WERI-Rb-1 (cell line): ENCODE results near the gene MLX.

Experiments
- DNase-seq: peaks from one replicate; pipeline ENCODE4 v3.0.0-alpha.2; 2020
- H3K27ac ChIP-seq: fragments of 250-450 bp; sonication (Bioruptor Pico); 2 replicates; pipeline ENCODE4 v1.5.1; 2020; ENCODE audit warnings: mild to moderate bottlenecking, moderate library complexity
- H3K27me3 ChIP-seq: fragments of 250-450 bp; sonication (Bioruptor Pico); 2 replicates; pipeline ENCODE4 v1.5.1; 2021; ENCODE audit warnings: mild to moderate bottlenecking, low read depth, moderate library complexity; ENCODE audit not compliant: insufficient read depth, severe bottlenecking
- H3K36me3 ChIP-seq: fragments of 250-450 bp; sonication (Bioruptor Pico); 2 replicates; pipeline ENCODE4 v1.5.1; 2020; ENCODE audit warnings: mild to moderate bottlenecking, moderate library complexity
- H3K4me3 ChIP-seq: 2 replicates; pipeline ENCODE4 v1.5.1; 2011; ENCODE audit warnings: low read depth, mild to moderate bottlenecking, control low read depth, low read length
- H3K9me3 ChIP-seq: fragments of 250-450 bp; sonication (Bioruptor Pico); 2 replicates; pipeline ENCODE4 v1.5.1; 2021; ENCODE audit warnings: mild to moderate bottlenecking, moderate library complexity; ENCODE audit not compliant: severe bottlenecking
- TF ChIP-seq, protein P1 (sequence below): IDR thresholded peaks from 2 replicates; pipeline ENCODE4 v1.5.1; 2011; ENCODE audit warnings: low read depth, mild to moderate bottlenecking, control low read depth, inconsistent platforms, low read length

MLX gene

GRCh38 chr17:42566883-42567573, at the start of gene MLX:
TSS of gene MLX (plus strand) at chr17:42567100. CDS start at chr17:42567125, 25 bp downstream.
- DNase-seq = peak; percentile 98
- Histone ChIP-seq H3K36me3 (peaks cover 86% of the 10 kb centered on the region), H3K27me3 (no peaks in the 10 kb centered on the region), H3K4me3 (peak within 1 kb of the TSS; percentile 85), H3K27ac (peak within 1 kb of the TSS; percentile 85), H3K9me3 (no peaks in the 10 kb centered on the region)
- TF ChIP-seq, protein P1, sequence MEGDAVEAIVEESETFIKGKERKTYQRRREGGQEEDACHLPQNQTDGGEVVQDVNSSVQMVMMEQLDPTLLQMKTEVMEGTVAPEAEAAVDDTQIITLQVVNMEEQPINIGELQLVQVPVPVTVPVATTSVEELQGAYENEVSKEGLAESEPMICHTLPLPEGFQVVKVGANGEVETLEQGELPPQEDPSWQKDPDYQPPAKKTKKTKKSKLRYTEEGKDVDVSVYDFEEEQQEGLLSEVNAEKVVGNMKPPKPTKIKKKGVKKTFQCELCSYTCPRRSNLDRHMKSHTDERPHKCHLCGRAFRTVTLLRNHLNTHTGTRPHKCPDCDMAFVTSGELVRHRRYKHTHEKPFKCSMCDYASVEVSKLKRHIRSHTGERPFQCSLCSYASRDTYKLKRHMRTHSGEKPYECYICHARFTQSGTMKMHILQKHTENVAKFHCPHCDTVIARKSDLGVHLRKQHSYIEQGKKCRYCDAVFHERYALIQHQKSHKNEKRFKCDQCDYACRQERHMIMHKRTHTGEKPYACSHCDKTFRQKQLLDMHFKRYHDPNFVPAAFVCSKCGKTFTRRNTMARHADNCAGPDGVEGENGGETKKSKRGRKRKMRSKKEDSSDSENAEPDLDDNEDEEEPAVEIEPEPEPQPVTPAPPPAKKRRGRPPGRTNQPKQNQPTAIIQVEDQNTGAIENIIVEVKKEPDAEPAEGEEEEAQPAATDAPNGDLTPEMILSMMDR = no peak

- H3K27me3 ChIP-seq = no peaks in the 10 kb centered on the region
- TF ChIP-seq, protein P1 = peak; percentile 98
- no peak overlapping the region for H3K4me3 ChIP-seq
- H3K27ac ChIP-seq = no peak overlapping the region
- no peaks in the 10 kb centered on the region for H3K9me3 ChIP-seq
- peak; percentile 92 for DNase-seq
- H3K36me3 ChIP-seq = peaks cover 54% of the 10 kb centered on the region
Observed at GRCh38 chr17:42517516-42517915, 49.4 kb upstream of the MLX start.

DNA sequence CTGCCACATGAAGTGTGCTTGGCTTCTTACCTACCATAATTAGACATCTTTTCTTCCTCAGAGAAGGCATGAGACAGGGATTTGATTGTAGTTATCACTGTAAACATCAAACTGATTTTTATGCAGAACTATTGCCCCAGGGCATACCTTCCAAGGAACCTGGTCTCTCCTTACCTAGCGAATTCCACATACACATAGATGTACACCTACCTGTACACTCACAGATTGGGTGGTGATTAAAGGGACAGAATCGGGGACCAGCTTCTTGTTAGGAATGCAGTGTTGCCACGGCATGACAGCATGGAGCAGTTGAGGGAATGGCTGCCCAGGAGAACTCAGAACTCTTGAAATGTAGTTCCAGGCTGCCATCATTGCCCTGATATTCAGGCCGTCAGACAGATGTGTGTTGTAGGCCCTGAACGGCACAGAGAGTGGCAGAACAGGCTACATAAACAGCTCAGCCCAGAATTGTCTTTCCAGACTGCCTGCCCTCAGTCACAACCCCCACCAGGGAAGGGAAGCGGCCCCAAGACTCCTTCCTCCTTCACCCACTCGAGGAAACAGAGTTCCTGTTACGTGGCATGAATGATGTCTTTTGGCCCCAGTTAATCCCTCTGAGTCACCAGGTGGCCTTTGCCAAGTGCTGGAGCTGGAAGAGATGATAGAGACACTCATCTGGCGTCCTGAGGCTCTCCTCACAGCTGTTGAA, 48.7 kb upstream of the MLX start:
- H3K4me3 ChIP-seq = no peak overlapping the region

GRCh38 chr17:42518755-42519545, 48.0 kb upstream of the MLX start:
- Histone ChIP-seq H3K9me3 (no peaks in the 10 kb centered on the region), H3K27me3 (no peaks in the 10 kb centered on the region), H3K36me3 (peaks cover 63% of the 10 kb centered on the region), H3K4me3 (no peak overlapping the region), H3K27ac (peak overlapping the region; percentile 81)
- TF ChIP-seq, protein P1 = no peak
- peak; percentile 83 for DNase-seq

More for the DNA sequence above, 48.7 kb upstream of the MLX start:
- Histone ChIP-seq H3K27ac (peak overlapping the region; percentile 81), H3K36me3 (peaks cover 61% of the 10 kb centered on the region), H3K9me3 (no peaks in the 10 kb centered on the region), H3K27me3 (no peaks in the 10 kb centered on the region)
- peak; percentile 69 for DNase-seq
- TF ChIP-seq, protein P1 = no peak

- H3K27me3 ChIP-seq = no peaks in the 10 kb centered on the region
- DNase-seq = no peak
- peaks cover 55% of the 10 kb centered on the region for H3K36me3 ChIP-seq
- TF ChIP-seq, protein P1 = no peak
- no peak overlapping the region for H3K4me3 ChIP-seq
- H3K9me3 ChIP-seq = no peaks in the 10 kb centered on the region
- H3K27ac ChIP-seq = peak overlapping the region; percentile 81
Observed at GRCh38 chr17:42519546-42520491, 47.1 kb upstream of the MLX start.
